NCI-H1048 (cell line): ENCODE data around the gene PCNA.
"Not testable (repeated sequence)": the region's sequence is repeated elsewhere in the genome, so short reads cannot be mapped to it uniquely, and the experiment has no call there.

Experiments used
- DNase-seq: peaks from one replicate; lab custom pipeline; 2025; lab: John Stamatoyannopoulos, UW

The PCNA gene

DNA sequence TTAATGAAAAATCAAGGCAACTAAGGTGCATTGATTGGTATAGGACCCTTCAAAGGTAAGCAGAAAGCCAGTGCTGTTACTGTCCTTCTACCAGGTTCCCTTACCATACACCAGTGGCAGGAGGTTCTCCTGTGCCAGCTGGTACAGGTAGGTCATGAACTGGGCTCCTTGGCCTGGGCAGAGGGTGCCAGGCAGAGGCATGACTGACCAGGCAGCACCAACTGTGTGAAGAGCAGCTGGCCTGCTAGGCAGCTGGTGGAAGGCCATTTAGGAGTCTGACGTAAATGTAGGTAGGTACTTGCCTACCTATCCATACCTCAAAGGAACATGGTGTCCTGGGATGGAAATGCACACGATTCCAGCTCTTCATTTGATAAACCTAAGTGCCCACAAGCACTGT lies 23.3 kb downstream of the PCNA start:
- no peak for DNase-seq

DNA sequence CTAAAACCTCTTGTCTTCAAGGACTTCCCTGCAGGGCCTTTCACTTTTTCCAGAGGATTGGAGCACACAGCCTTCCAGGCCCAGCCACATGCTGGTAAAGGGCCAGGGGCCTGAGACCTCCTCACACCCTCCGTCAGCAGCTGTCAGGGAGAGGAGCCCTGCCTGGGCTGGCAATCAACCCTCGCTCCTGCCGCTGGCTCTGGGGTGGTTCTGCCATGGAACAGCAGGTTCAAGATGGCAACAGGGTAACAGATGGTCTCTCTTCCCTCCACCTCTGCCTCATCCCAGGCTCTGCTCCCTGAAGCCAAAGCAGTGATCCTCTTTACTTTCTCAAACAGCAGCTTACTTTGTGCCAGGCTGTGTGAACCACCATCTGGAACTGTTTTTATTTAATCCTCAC lies 23.8 kb downstream of the PCNA start:
- DNase-seq: no peak

DNA sequence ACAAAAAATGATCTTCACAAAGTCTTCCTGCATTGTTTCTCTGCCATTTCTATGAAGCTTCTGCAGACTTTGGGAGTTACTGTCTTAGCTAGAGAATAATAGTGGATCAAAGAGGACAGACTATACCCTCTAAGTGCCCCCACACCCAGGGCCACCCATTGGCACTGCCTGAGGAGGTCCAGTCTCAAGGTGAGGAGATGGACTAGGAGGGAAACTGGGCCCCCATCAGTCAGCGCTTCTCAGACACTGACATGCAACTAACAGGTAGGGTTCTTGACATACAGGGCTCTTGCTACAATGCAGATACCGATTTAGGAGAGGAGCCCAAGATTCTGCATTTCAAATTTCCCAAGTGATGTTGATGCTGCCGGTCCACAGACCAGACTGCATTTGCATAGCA lies 24.3 kb downstream of the PCNA start:
- DNase-seq: no peak

DNA sequence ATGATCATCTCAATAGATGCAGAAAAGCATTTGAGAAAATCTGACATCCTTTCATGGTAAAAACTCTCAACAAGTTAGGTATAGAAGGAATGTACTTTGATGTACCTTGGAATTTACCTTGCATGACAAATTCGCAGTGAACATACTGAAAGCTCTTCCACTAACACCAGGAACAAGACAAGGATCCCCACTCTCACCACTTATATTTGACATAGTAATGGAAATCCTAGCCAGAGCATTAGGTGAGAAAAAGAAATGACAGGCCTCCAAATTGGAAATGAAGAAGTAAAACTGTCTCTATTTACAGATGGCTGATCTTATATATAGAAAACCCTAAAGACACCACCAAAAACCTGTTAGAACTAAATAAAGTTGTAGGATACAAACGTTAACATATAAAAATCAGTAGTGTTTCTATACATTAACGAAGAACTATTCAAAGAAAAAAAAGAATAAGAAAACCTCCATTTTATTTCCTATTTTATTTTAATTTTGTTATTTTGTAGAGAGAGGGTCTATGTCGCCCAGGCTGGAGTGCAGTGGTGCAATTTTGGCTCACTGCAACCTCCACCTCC lies 26.9 kb downstream of the PCNA start:
- DNase-seq: no peak

DNA sequence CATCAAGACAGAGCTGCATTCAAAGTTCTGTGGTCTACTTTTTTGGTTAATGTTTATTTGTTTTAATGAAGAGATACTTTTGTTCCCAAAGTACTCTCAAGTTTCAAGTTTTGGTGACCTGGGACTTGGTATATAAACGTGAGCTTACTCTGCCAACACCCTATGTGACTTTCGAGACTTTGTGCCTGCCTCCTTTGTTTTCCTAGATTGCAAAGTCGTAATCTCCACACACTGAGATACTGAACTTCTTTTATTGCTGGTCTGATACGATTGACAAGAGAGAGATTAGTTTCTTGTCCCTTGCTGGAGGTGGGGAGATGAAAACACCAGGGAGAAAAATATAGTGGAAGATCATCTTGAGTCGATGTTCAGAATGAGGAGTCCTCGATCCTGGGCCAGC lies 27.9 kb downstream of the PCNA start:
- no peak for DNase-seq

DNA sequence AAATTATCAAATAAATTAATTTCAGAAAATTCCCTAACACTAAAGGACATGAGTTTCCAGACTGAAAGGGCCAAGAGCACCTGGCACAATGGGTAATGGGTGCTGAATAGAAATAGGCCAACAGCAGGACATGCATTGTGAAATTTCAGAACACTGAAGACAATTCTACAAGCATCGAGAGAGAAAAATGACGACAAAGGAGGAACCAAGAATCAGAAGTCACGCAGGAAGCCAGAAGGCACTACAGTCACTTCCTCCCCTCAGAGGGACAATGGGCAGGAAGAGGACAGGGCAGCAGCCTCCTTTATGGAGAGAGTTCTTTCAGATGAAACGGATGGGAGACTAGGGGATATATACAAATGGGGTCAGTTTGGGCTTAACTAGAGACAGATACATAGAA lies 29.6 kb downstream of the PCNA start:
- DNase-seq: no peak

DNA sequence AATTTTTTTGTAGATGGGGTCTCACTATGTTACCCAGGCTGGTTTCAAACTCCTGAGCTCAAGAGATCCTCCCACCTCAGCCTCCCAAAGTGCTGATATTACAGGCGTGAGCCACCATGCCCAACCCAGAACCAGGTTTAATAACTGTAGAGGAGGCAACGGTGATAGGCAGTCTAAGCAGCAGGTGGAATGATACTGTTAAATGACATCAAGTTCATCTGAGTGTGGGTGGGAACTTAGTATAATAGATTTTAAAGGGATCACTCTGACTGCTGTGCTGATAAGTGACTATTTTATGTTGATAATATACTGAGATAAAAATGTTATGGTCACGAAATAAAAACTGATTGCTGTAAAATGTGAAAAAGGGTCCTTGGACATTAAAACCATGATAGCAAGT lies 31.1 kb downstream of the PCNA start:
- no peak for DNase-seq

DNA sequence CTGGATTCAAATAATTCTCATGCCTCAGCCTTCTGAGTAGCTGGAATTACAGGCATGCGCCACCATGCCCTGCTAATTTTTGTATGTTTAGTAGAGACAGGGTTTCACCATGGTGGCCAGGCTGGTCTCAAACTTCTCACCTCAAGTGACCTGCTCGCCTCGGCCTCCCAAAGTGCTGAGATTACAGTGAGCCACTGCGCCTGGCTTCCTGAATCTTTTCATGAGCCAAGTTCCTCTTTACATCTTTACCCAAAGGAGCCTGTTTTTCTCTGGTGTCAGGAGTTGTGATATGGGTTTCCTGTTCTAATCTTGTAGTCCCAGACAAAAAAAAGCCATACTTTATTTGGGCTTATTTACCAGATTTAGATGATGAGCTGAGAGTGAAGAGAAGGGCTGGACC lies 34.4 kb downstream of the PCNA start:
- no peak for DNase-seq

DNA sequence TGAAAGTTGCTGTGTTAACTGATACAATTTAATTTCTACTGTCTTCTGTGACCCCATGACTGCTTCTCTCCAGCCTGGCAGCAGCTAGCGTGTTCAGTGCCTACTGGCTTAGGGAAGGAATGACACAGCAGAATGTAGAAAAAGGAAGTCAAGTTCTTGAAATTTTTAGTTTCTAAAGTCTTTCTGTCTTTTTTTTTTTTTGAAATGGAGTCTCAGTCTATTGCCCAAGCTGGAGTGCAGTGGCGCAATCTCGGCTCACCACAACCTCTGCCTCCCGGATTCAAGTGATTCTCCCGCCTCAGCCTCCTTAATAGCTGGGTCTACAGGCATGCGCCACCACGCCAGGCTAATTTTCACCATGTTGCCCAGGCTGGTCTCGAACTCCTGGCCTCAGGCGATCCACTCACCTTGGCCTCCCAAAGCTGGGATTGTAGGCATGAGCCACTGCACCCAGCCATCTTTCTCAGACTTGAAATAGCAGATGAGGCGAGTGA lies 39.3 kb downstream of the PCNA start:
- DNase-seq: no peak

DNA sequence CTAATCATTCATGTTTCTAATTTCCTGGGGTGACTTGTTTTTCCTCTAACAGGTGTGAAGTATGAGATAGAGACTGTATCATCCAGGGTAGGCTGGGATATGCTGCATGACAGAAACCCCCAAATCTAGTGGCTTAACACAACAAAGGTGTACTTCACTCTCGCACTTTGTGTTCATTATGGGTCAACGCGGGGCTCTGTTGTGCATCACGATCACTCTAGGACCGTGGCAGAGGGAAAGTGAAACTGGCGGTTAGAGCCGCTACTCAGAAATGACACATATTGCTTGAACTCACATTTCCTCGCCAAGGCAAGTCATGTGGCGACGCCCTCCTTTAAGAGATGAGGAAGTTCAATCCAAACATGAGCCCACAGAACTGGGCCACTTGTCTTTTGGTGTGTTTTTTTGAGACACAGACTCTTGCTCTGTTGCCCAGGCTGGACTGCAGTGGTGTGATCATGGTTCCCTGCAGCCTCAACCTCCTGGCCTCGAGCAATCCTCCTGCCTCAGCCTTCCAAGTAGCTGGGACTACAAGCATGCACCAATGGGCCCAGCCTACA lies 41.3 kb downstream of the PCNA start:
- no peak for DNase-seq

DNA sequence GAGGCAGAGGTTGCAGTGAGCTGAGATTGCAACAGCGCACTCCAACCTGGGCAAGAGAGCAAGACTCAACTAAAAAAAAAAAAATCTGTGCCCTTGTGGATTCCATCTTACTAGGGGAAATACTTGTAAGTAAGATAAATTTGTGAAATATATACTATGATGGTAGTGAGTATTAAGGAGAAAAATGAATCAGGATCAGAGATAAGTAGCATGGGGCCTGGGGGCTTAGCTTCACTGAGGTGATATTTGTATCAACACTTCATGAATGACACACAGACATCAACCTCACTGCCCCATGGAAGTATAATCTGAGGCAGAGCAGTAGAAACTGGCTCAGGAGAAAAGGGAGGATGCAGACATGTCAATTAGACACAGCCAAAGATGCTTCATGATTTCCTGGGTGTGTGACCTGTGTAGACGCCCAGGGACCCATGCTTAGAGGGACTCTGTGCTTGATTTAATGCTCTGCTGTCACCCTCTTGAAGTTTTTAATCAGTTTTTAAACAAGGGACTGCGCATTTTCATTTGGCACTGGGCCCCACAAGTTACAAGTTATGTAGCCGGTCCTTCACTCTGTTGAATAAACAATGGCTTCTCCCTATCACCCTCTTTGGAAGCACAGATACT lies 41.9 kb downstream of the PCNA start:
- DNase-seq: no peak

DNA sequence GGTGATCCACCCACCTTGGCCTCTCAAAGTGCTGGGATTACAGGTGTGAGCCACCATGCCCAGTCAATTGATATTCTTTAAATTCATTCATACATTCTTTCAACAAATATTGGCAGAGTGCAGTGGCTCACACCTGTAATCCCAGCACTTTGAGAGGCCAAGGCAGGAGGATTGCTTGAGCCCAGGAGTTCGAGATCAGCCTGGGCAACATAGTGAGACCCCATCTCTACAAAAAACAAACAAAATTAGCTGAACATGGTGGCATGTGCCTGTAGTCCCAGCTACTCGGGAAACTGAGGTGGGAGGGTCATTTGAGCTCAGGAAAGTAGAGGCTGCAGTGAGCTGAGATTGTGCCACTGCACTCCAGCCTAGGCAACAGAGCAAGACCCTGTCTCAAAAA lies 42.8 kb downstream of the PCNA start:
- DNase-seq: not testable (repeated sequence)

DNA sequence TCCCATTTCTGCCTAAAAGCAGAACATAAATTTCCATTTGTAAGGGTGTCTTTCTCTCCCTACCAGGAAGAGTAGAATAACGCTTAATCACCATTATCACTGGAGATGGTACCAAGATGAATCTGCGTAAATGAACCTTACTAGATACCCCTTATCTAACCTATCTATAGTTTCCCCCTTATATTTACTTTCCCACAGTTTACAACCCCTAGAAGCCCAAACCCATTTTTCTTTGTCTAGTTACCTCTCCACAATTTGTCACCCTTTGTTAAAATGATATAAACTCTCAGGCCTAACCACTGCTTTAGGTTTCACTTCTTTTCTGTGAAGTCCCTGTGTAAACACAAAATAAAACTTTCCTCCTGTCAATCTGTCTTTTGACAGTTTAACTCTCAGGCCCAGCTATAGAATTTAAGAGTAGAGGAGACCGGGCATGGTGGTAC lies 45.5 kb downstream of the PCNA start:
- DNase-seq: no peak

DNA sequence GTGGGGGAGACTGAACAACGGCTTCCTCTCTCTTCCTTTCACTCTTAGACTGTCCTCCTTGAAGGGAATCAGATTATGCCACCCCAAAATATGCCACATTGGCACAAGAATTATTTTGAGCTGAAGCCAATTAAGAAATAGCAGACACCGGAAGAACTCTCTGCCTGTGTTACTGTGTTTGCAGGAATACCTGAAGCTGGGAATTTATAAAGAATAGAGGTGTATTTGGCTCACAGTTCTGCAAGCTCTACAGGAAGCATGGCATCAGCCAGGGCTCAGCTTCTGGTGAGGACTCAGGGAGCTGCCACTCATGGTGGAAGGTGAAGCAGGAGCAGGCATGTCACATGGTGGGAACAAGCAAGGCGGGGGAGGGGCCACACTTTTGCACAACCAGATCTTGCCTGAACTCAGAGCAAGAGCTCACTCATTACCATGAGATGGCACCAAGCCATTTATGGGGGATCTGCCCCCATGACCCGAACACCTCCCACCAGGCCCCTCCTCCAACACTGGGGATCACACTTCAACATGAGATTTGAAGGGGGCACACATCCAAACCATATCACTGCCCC lies 46.0 kb downstream of the PCNA start:
- DNase-seq: no peak

DNA sequence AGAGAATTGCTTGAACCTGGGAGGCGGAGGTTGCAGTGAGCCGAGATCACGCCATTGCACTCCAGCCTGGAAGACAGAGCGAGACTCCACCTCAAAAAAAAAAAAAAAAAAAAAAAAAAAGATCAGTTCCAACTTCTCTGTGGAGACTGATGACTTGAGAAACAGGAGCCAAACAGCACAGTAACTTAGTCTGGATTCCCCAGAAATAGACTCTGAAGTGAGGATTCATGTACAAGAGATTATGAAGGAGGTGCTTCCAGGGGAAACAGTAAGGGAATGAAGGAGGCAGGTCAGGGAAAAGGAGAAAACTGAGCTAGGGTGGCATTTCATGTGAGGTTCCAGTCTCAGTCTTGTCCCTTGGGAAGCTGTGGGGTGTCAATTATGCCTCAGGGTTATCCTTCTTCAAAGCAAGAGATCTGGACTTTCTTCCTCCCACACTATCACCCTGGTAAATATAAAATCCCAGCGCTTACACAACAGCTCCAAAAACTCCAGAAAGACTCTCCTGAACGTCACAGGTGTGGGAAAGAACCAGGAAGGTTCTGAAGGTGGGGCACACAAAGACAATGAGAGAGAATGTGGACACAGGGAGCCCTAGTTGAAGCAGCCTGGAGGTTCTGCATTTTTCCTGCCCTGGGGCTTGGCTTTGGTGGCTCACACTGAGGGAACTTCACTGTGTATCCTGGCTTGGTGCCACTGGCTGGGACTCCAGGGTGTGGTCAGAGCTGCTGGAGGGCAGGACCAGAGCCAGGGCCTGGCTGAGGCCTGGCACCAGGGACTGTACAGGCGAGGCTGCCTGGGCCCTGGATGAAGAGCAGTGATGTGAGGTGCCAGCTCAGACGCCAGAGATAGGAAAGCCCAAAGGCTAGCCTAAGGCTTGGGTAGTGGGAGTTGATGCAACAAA lies 46.8 kb downstream of the PCNA start:
- DNase-seq: no peak

DNA sequence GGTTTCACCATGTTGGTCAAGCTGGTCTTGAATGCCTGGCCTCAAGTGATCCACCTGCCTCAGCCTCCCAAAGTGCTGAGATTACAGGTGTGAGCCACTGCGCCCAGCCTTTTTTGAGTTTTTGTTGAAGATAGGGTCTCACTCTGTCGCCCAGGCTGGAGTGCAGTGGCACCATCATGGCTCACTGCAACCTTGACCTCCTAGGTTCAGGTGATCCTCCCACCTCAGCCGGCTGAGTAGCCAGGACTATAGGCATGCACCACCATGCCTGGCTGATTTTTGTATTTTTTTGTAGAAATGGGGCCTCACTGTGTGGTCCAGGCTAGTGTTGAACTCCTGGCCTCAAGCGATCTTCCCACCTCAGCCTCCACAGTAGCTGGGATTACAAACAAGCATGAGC lies 47.8 kb downstream of the PCNA start:
- not testable (repeated sequence) for DNase-seq

DNA sequence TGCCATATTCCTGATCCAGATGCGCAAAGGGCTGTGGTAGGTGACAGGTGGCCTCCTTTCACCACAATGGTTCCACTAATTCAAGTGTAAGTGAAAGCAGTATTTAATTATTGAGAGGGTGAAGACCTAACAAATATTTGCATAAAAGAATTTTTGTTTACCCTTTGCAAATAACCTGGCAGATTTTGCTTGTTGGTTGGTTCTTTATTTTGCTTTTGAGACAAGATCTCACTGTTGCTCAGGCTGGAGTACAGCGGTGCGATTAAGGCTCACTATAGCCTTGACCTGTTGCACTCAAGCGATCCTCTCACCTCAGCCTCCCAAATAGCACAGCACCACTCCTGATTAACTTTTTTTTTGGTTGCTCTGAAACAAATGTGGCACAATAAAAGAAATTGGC lies 49.2 kb downstream of the PCNA start:
- no peak for DNase-seq

DNA sequence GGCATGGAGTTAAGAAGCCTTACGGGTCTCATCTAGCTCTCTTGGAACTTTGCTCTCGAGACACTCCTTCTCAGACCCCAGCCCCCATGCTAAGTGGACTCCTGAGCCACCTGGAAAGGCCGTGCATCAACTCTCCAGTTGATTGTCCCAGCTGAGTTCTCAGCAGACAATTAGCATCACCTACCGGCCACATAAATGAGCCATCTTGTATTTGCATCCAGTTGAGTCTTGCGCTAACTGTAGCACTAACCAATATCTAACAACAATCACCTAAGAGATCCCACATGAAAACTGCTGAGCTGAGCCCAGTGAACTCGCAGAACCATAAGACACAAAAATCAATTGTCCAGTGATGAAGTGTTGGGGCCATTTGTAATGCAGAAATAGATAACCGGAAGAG lies 49.7 kb downstream of the PCNA start:
- DNase-seq: no peak

DNA sequence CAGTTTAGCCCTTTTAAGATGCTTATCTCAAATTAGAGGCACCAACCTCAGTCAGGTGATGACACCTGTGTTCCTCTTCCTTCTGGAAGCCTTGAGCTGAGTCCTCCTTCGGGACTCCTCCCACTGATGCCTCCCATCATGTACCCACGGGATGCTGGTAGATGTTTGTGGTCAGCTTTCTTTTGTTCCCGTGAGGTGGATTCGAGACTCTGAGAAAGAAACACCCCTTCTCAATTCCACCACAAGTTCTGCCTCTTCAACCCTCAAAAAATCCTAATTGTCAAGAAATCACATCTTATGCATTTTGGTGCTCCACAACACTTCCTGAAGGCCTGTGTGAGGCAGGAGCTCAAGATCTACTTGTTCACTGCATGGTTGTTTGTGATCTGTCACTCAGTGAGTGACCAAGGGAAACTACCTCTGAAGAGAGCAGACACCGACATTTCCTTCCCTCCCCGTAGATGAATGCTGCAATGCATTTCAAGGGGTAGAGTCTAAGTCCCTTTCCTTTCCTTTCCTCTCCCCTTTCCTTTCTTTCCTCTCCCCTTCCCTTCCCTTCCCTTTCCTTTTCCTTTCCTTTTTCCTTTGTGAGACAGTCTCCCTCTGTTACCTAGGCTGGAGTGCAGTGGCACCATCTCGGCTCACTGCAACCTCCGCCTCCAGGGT lies 50.5 kb downstream of the PCNA start:
- no peak for DNase-seq

DNA sequence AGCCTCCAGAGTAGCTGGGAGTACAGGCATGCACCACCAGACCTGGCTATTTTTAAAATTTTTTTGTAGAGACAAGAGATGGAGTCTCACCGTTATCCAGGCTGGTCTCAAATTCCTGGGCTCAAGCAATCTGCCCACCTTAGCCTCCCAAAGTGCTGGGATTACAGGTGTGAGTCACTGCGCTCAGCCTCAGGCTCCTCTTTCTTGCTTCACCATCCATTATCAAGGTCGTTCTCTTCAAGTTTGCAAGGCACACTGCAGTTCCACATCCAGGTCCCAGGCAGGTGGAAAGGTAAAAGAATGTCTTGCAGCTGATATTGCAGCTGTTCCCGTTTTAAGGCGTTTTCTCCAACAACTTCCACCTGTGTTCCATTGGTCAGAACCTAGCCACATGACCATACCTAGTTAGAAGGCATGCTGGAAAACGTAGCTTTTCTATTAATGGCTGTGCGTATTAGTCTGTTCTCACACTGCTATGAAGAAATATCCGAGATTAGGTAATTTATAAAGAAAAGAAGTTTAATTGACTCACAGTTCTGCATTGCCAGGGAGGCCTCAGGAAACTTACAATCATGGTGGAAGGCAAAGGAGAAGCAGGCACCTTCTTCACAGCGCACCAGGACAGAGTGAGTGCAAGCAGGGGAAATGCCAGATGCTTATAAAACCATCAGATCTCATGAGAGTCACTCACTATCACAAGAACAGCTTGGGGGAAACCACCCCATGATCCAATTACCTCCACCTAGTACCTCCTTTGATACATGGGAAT lies 51.7 kb downstream of the PCNA start:
- DNase-seq: no peak

DNA sequence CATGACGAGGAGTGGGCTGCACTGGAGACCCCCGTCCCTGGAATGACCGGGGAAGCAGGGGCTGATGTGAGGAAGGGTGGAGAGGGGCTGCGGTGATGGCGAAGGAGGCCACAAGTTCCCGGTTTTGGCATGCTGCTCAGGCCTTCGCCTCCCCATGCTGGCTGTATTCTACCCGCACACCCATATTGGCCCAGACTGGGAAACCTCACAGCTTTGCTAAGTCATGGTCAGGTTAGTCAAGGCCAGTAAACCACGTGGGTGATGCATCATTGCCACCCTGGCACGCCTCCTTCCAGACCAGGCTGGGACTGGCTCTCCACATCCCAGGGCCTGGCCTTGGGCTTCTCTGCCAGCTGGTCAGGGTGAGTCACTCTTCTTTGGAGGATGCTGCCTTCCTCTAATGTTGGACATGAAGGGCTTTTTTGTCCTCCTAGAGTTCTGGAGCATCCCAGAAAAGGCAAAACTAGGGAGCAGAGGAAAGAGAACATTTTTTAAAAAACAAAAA lies 53.8 kb downstream of the PCNA start:
- DNase-seq: no peak
